ENCODE results near the gene ALOX12B.
"Not testable (repeated sequence)": the region's sequence is repeated elsewhere in the genome, so short reads cannot be mapped to it uniquely, and the experiment has no call there.

The ALOX12B gene

DNA sequence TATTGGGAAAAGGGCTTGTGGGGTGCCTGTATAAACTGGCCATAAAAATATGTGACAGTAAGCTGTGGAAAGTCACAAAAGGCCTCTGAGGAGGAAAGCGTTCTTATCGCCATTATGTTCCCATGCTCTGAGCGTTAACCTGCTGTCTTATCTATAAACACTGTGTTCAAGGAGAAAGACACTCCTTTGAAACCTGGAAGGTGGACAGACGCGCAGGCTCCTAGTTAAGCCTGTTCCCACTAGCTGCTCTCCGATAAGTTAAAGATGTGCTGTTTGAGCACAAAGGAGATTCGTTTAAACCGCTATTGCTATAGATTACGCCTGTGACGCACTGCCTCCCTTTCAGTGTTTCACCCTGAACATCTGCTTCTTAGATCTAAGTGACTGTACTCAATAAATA, 5.2 kb downstream of the ALOX12B start:
- DNase-seq (ENCODE audit: low read depth), result no peak

DNA sequence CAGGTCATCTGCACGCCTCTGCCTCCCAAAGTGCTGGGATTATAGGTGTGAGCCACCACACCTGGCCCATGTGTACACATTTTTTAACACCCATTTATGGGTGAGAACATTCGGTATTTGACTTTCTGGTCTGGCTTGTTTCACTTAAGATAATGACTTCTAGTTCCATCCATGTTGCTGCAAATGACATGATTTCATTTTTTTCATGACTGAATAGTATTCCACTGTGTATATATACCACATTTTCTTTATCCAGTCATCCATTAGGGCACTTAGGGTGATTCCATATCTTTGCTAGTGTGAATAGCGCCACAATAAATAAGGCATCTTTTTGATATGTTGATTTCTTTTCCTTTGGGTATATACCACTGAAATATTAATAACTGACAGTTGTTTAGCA, 5.6 kb downstream of the ALOX12B start:
- DNase-seq (ENCODE audit: low read depth), result no peak

GRCh38 chr17:8080799-8081219, 6.7 kb downstream of the ALOX12B start:
- no peak for DNase-seq (ENCODE audit: low read depth)

DNA sequence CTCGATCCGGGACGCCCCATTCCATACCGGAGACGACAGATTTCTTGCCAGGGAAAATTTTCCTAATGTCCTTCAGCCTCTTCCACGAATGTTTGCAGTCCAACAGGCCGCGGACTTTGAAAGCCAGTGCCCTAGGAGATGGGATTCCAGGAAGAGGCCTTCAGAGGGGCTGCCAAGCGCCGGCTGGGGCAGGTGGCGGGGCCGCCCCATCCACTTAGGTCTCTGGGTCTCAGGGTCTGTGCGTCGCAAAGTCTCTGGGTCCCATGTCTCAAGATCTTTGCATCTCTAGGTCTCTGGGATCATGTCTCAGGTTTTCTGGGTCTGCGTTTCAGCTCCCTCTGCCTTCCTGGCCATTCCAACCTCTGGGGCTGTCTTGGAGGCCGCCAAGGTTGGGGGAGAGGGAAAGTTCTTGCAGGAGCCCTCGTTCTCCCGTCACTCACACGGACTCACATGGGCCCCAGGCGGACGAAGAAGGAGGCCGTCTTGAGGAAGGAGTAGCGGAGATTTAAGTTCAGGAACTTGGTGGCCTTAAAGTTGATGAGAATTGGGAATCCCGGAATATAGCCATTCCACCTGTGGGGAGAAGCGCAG, 7.2 kb downstream of the ALOX12B start:
- no peak for DNase-seq (ENCODE audit: low read depth)

- DNase-seq (ENCODE audit: low read depth), result peak; percentile 31
These were observed 8.0 kb downstream of the ALOX12B start for GRCh38 chr17:8079291-8080207.

GRCh38 chr17:8077939-8078338, 9.6 kb downstream of the ALOX12B start:
- not testable (repeated sequence) for DNase-seq (ENCODE audit: low read depth)

GRCh38 chr17:8076502-8077266, 10.8 kb downstream of the ALOX12B start:
- DNase-seq (ENCODE audit: low read depth), result no peak

GRCh38 chr17:8075574-8076342, 11.8 kb downstream of the ALOX12B start:
- DNase-seq (ENCODE audit: low read depth), result no peak

- no peak for DNase-seq (ENCODE audit: low read depth)
These were observed 12.4 kb downstream of the ALOX12B start for GRCh38 chr17:8075081-8075480.

- no peak for DNase-seq (ENCODE audit: low read depth)
These were observed 13.0 kb downstream of the ALOX12B start for GRCh38 chr17:8074554-8074953.

DNA sequence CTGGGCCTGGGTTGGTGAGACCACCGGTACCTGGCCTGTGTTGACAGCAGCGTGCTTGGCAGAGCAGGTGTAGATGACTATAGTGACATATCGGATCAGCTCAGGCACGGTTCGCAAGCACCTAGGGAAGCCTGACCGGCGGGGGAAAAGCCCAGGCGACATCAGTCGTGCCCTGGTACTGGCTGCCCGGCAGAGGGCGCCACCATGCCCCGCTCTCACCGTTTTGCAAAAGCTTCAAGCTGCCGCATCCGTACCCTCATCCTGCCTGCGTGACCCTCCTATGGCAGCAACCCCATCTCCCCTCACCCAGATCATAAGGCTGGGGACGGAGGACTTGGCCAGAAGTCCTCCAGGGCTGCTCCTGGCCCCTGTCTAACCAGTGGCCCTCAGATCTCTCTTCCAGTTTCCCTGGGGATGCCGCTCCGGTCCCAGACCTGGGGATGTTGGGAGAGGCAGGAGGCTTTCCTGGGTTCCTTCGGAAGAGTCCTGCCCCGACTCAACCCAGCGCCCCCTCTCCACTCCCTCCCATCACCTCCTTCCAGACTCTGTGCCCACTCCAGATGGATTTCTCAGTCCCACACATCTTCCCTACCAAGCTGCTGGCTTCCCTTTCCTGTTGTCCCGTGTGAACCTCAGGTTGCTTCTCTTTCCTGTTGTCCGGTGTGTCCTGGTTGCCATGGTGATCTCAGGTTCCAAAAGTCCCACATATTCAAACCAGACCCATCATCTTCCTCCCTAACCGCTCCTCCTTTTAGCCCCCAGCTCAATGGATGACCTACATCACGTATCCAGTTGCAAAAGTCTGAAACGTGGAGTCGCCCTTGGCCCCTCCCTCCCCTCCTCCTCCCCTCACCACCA, 13.7 kb downstream of the ALOX12B start:
- DNase-seq (ENCODE audit: low read depth), result no peak

DNA sequence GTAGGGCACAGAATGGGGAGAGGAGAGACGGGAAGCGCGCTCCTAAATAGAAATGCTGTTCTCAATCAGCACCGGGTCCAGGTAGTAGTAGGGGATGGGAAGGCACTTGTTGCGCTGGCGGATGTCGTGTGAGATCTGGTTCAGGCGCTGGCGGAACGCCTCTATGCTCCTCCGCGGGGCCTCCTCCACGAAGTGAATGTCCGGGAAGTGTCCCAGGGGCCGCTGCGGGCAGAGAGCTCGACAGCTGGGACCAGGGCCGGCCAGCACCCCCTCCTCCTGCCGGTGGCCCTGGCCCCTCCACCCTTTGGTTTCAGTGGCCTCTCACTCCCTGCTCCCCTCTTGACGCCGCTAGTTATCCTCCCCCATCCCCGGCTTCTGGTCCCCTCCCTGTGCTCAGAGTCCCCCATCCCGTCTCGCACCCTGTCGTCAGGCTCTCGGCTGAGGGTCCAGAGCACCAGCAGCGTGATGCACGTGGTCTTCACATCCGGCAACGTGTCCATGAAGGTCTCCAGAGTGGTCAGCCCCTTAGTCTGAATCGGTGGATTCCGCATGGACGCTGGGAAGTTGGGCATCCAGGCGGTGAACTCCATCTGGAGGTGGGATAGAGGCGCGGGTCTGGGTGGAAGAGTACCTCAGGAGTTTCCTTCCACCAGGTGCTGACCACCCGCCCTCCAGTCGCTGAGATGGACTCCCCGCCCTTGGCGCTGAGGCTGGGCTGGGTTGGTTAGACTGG, 14.6 kb downstream of the ALOX12B start:
- DNase-seq (ENCODE audit: low read depth), result no peak

GRCh38 chr17:8072341-8072728, 15.2 kb downstream of the ALOX12B start:
- DNase-seq (ENCODE audit: low read depth), result no peak

DNA sequence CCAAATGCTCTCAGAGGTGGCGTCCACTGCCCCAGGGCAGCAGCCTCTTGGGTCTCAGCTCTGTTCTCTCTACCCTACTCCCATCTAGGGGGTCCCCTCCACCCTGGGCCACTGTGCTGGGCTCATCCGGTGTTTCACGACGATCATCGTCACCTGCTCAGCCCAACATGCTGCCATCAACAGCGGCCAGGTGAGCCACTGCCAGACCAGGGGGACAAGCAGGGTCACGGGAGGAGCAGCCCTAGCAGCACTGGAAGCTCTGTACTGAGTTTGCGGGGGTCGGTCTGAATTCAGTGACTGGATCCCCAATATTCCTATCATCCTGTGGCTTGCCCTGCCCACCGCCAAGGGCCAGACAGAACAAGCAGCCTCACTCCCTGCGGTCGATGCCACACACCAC, 16.0 kb downstream of the ALOX12B start:
- DNase-seq (ENCODE audit: low read depth), result no peak

DNA sequence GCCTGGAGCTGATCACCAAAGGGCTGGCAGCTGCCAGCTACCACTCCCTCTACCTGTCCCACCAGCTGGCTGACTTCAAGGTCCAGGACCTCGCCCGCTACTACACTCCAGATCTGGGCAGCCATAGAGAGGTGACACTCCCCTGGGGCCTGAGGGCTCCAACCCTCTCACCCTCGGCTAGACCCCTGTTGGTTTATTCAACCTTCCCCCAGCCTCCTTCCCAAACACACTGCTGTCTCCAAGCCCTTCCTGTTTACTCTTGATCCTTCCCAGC, 18.0 kb downstream of the ALOX12B start:
- DNase-seq (ENCODE audit: low read depth), result no peak

GRCh38 chr17:8068736-8069586, 18.6 kb downstream of the ALOX12B start:
- DNase-seq (ENCODE audit: low read depth), result no peak

DNA sequence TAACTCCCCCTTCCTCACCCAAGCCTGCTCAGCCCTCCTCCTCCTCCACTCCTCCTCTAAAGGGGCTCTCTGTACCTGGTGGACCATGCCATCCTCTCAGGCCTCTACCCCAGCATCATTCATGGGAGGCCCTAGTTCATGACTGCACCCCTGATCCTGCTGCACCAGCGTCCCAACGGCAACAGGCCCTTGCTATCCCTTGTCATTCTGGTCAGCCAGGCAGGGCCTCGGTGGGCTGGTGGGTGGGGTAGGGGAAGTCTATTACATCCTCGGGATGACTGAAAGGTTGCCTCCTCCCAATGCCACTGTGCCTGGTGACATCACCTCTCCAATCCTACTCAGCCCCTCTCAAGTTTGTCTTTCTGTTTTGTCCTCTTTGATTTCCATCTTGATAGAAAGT, 19.7 kb downstream of the ALOX12B start:
- no peak for DNase-seq (ENCODE audit: low read depth)

DNA sequence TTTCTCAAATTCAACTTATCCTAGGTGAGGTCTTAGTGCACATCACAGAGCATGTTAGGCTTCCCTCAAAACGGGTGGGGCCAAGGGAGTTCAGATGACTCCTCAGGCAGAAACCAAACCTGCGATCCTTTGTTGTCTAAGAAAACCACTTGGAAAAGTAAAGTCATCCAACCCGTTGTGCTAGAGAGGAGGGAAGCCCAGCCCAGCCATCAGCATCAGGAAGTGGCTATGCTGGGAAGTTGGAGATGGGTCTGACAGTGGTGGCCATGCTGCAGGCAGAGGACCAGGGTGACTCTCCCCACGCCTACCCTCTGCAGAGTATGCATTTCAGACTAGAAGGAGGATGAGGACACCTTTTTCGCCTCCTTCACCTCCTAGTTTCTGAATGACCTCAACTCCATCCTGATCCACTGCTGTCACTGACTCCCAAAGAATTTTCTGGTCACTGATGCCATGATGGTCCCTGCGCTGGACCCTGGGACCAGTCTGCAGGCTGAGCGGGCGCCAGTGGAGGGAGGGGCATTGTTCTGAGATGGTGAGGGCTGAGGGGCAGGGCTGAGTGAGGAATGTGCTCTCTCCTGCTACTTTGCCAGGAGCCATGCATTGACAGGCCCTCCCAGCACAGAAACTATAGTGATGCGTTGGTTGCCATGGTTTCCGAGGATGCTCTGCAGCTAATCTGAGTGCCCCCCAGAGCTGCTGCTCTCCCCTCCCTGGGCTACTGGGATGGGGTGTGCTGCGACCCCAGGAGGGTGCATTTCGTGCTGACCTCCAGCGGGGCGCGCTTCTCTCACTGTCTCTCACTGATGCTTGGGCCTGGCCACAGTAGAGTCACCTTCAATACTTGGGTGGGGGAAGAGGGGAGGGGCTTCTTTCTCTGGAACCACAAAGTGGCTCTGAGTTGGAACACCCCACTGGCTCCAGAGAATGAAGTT, 20.4 kb downstream of the ALOX12B start:
- DNase-seq (ENCODE audit: low read depth), result no peak

Data from HS-27A (cell line).